HUES48 (cell line): ENCODE results near the gene DPYD.

ENCODE experiments used
- H3K27ac ChIP-seq: one replicate; pipeline ENCODE4 v1.7.0; 2013; ENCODE audit warnings: low read depth, low read length, inconsistent platforms
- H3K27me3 ChIP-seq: 2 replicates; pipeline ENCODE4 v1.6.1; 2013; ENCODE audit warnings: mild to moderate bottlenecking, low read length; ENCODE audit not compliant: control insufficient read depth, insufficient read depth
- H3K36me3 ChIP-seq: 2 replicates; pipeline ENCODE4 v1.6.1; 2013; ENCODE audit warnings: low read length; ENCODE audit not compliant: control insufficient read depth, insufficient read depth
- H3K4me1 ChIP-seq: 2 replicates; pipeline ENCODE4 v1.6.1; 2013; ENCODE audit warnings: mild to moderate bottlenecking, low read length; ENCODE audit not compliant: control insufficient read depth, insufficient read depth
- H3K4me3 ChIP-seq: 2 replicates; pipeline ENCODE4 v1.5.1; 2013; ENCODE audit warnings: mild to moderate bottlenecking, low read depth, low read length
- H3K9ac ChIP-seq: 2 replicates; pipeline ENCODE4 v1.6.1; 2013; ENCODE audit warnings: mild to moderate bottlenecking, low read depth, low read length, moderate library complexity
- H3K9me3 ChIP-seq: 2 replicates; pipeline ENCODE4 v1.6.1; 2013; ENCODE audit warnings: low read length; ENCODE audit not compliant: control insufficient read depth, insufficient read depth

The DPYD gene

GRCh38 chr1:97377432-97378034, 543.3 kb downstream of the DPYD start:
- H3K4me1 ChIP-seq = no peaks in the 10 kb centered on the region
- H3K27ac ChIP-seq = no peak overlapping the region
- no peak overlapping the region for H3K9ac ChIP-seq
- H3K27me3 ChIP-seq = no peaks in the 10 kb centered on the region
- H3K36me3 ChIP-seq = no peaks in the 10 kb centered on the region
- H3K9me3 ChIP-seq = no peaks in the 10 kb centered on the region
- H3K4me3 ChIP-seq = no peak overlapping the region

GRCh38 chr1:97373000-97373399, 547.8 kb downstream of the DPYD start:
- H3K27ac ChIP-seq = no peak overlapping the region
- H3K9ac ChIP-seq = no peak overlapping the region
- no peak overlapping the region for H3K4me3 ChIP-seq
- no peaks in the 10 kb centered on the region for H3K36me3 ChIP-seq
- H3K9me3 ChIP-seq = no peaks in the 10 kb centered on the region
- peaks cover 6% of the 10 kb centered on the region; the same call in 1 of the 2 replicates for H3K4me1 ChIP-seq
- H3K27me3 ChIP-seq = no peaks in the 10 kb centered on the region

DNA sequence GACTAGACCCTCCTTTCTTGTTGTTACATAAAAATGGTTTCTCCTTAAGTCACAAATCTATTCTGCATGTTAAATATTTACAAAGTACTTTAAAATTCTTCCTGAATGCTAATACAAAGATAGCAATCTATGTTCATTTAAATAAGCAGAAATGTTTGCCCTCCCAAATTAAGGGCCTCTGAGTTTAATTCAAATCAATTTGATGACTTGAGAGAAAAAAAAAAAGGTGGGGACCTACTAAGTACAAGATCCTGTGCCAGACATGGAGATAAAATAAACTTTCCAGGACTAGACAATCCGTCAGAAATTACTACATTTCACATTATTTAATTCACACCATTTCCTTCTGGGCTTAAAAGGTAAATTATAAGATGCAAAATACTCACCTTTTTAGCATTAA, 548.3 kb downstream of the DPYD start:
- H3K4me3 ChIP-seq = no peak overlapping the region
- no peak overlapping the region for H3K27ac ChIP-seq
- no peaks in the 10 kb centered on the region for H3K27me3 ChIP-seq
- no peaks in the 10 kb centered on the region for H3K36me3 ChIP-seq
- no peaks in the 10 kb centered on the region for H3K9me3 ChIP-seq
- peaks cover 11% of the 10 kb centered on the region; the same call in 1 of the 2 replicates for H3K4me1 ChIP-seq
- H3K9ac ChIP-seq = no peak overlapping the region

DNA sequence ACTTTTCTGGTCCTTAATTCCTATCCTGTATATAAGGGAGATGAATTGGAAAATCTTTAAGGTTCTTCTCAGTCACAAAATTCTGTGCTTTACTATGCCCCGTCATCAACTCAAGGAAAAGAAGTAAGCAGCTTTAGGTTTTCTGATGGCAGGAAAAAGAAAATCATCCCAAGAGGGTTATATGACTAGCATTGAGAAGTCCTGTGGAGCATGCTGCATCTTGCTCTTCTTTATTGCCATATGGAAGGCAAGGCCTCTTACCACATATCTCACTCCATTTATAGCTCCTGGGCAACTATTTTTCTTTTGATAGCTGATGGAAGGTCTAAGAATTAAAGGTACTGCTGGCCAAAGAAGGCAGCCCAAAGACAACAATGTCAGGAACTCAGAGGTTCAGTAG, 552.5 kb downstream of the DPYD start:
- Histone ChIP-seq H3K27me3 (no peaks in the 10 kb centered on the region), H3K4me1 (peaks cover 11% of the 10 kb centered on the region; the same call in 1 of the 2 replicates), H3K36me3 (no peaks in the 10 kb centered on the region), H3K4me3 (no peak overlapping the region), H3K9me3 (no peaks in the 10 kb centered on the region), H3K9ac (no peak overlapping the region), H3K27ac (no peak overlapping the region)

DNA sequence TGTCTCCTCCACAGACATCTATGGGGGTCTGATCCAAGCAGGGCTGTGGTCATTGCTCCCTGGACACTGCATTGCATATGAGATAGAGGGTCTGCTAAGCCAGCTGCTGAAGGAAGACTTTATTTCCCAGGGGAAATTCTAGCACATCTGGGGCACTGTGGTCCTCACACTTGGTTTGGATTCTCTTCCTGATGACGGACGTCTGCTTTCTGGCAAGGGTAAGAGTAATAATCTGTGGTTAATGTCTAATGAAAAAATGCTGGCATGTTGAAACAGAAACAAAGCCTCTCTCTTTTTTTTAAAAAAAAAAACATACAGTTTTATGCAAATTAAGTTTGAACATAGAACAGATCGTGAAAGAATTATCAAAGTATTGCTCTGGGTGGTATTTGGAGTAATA, 553.9 kb downstream of the DPYD start:
- Histone ChIP-seq H3K9ac (no peak overlapping the region), H3K27me3 (no peaks in the 10 kb centered on the region), H3K27ac (no peak overlapping the region), H3K36me3 (no peaks in the 10 kb centered on the region), H3K4me1 (peaks cover 11% of the 10 kb centered on the region; the same call in 1 of the 2 replicates), H3K4me3 (no peak overlapping the region), H3K9me3 (no peaks in the 10 kb centered on the region)

DNA sequence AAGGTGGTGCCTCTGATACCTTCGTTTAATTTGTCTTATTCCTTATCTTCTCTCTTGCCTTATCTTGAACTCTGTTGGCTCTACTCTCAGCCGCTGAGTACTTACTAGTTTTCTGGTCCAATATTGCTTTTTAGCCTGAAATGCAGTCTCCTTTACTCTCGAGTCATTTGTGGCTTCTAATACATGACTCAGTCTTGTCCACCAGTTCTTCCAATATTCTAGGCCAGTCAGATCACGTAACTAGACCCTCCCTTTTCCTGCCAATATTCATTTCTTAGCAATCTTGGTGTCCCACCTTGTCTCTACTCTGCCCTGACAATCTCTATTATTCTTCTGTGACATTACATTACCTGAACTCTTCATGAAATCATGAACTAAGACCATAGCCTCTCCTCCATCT, 555.8 kb downstream of the DPYD start:
- Histone ChIP-seq H3K36me3 (no peaks in the 10 kb centered on the region), H3K4me1 (peaks cover 11% of the 10 kb centered on the region; the same call in 1 of the 2 replicates), H3K4me3 (no peak overlapping the region), H3K9me3 (no peaks in the 10 kb centered on the region), H3K27me3 (no peaks in the 10 kb centered on the region), H3K9ac (no peak overlapping the region), H3K27ac (no peak overlapping the region)

- no peak overlapping the region for H3K27ac ChIP-seq
- no peaks in the 10 kb centered on the region for H3K9me3 ChIP-seq
- H3K4me3 ChIP-seq = no peak overlapping the region
- no peak overlapping the region for H3K9ac ChIP-seq
- H3K27me3 ChIP-seq = no peaks in the 10 kb centered on the region
- peaks cover 11% of the 10 kb centered on the region; the same call in 1 of the 2 replicates for H3K4me1 ChIP-seq
- no peaks in the 10 kb centered on the region for H3K36me3 ChIP-seq
These were observed 556.7 kb downstream of the DPYD start for GRCh38 chr1:97364086-97364485.

- H3K4me1 ChIP-seq = 0 out of 2 replicates have a peak, but pooled peaks cover 5% of the 10 kb centered on the region
- H3K27ac ChIP-seq = no peak overlapping the region
- no peak overlapping the region for H3K9ac ChIP-seq
- H3K4me3 ChIP-seq = no peak overlapping the region
- H3K36me3 ChIP-seq = no peaks in the 10 kb centered on the region
- no peaks in the 10 kb centered on the region for H3K27me3 ChIP-seq
- H3K9me3 ChIP-seq = peaks cover 10% of the 10 kb centered on the region
These were observed 564.5 kb downstream of the DPYD start for GRCh38 chr1:97356309-97356708.

DNA sequence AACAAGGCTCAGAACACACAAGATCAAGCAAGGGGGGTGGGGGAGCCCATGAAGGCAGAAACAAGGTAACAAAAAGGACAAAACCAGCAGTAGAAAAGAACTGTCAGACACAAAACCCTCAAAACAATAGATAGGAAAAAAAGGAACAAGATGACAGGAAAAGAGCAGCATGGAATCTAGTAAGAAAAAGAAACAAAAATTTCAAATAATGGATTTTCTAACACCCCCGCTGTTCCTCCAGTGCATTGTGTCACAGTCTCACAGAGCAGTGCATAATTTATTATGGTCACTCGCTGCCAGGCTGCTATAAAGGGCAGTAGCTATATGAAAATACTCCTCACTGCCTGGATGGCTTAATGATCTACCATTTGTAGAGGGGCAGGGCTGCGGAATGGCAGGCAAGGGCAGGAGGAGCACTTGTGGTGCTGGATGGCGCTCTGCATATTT, 567.9 kb downstream of the DPYD start:
- Histone ChIP-seq H3K27ac (no peak overlapping the region), H3K4me3 (no peak overlapping the region), H3K36me3 (no peaks in the 10 kb centered on the region), H3K9me3 (peaks cover 10% of the 10 kb centered on the region), H3K9ac (no peak overlapping the region), H3K27me3 (no peaks in the 10 kb centered on the region), H3K4me1 (peaks cover 15% of the 10 kb centered on the region)

GRCh38 chr1:97351846-97352245, 569.0 kb downstream of the DPYD start:
- Histone ChIP-seq H3K36me3 (no peaks in the 10 kb centered on the region), H3K27me3 (no peaks in the 10 kb centered on the region), H3K9me3 (no peaks in the 10 kb centered on the region), H3K9ac (no peak overlapping the region), H3K4me3 (no peak overlapping the region), H3K4me1 (peaks cover 21% of the 10 kb centered on the region), H3K27ac (no peak overlapping the region)

GRCh38 chr1:97350662-97351061, 570.2 kb downstream of the DPYD start:
- H3K9ac ChIP-seq = no peak overlapping the region
- no peak overlapping the region for H3K27ac ChIP-seq
- peaks cover 21% of the 10 kb centered on the region for H3K4me1 ChIP-seq
- no peaks in the 10 kb centered on the region for H3K9me3 ChIP-seq
- H3K27me3 ChIP-seq = no peaks in the 10 kb centered on the region
- no peaks in the 10 kb centered on the region for H3K36me3 ChIP-seq
- no peak overlapping the region for H3K4me3 ChIP-seq
